Keratinocyte (primary cell): ENCODE results near the gene LILRA1.
"Not testable (repeated sequence)": the region's sequence is repeated elsewhere in the genome, so short reads cannot be mapped to it uniquely, and the experiment has no call there.

Source experiments
- CTCF ChIP-seq, 3 experiments: IDR thresholded peaks in 1 of 3; conservative IDR thresholded peaks in 1 of 3; optimal IDR thresholded peaks in 1 of 3; 2 replicates in 2 of 3; 3 replicates in 1 of 3; pipeline versions ENCODE3 to v1.5.1; 2011; ENCODE audit warnings: low read length in 3 of 3, mild to moderate bottlenecking in 3 of 3, moderate library complexity in 2 of 3, control low read depth in 1 of 3, inconsistent platforms in 1 of 3; ENCODE audit not compliant: insufficient read depth in 2 of 3; ENCODE audit errors: extremely low read depth in 1 of 3
- EZH2 ChIP-seq: IDR thresholded peaks from one replicate; pipeline ENCODE4 v1.6.1; 2012; ENCODE audit warnings: inconsistent platforms, mild to moderate bottlenecking, low read length, moderate library complexity

DNA sequence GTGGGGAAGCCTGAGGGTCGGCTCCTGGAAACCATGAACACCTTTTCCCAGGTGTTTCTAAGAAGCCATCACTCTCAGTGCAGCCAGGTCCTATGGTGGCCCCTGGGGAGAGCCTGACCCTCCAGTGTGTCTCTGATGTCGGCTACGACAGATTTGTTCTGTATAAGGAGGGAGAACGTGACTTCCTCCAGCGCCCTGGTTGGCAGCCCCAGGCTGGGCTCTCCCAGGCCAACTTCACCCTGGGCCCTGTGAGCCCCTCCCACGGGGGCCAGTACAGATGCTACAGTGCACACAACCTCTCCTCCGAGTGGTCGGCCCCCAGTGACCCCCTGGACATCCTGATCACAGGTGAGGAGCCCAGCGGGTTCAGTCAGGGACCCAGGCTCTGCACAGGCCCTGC, 18.2 kb upstream of the LILRA1 start:
- TF ChIP-seq CTCF (optimal IDR thresholded peaks at IDR 0.05 in 1 of 3, IDR thresholded peaks at IDR 0.05 in 1 of 3, conservative IDR thresholded peaks at IDR 0.05 in 1 of 3; ENCODE audit: extremely low read depth in 1 of 3, insufficient read depth in 2 of 3, low read length in 3 of 3); EZH2: not testable (repeated sequence)
